Measurements from ENCODE around the gene DLK2.

- TF ChIP-seq CTCF (IDR thresholded peaks at IDR 0.05) (no peak), POLR2A (IDR thresholded peaks at IDR 0.05) (no peak), POLR2AphosphoS5 (IDR thresholded peaks at IDR 0.05) (no peak)
Observed at GRCh38 chr6:43500921-43501320, 45.6 kb upstream of the DLK2 start.
